H9 (cell line): ENCODE measurements around the gene TRPM1. TPM values are rescaled to one million over a fixed set of nuclear protein-coding genes. Genes with fewer than 3 reads are reported as not detected.

Experiments
- DNase-seq: peaks from one replicate; pipeline ENCODE4 v3.0.0-alpha.2; 2017
- H2AFZ ChIP-seq: one replicate; pipeline ENCODE4 v1.6.1; 2013; ENCODE audit warnings: mild to moderate bottlenecking, low read length, control low read depth, moderate library complexity
- H2AK5ac ChIP-seq: 2 replicates; pipeline ENCODE4 v1.6.1; 2013; ENCODE audit warnings: low read length, control low read depth, mixed read lengths; ENCODE audit not compliant: insufficient read length
- H2BK120ac ChIP-seq: one replicate; pipeline ENCODE4 v1.6.1; 2013; ENCODE audit warnings: low read depth, mild to moderate bottlenecking, low read length, control low read depth, inconsistent platforms; ENCODE audit not compliant: poor library complexity, severe bottlenecking
- H2BK12ac ChIP-seq: 2 replicates; pipeline ENCODE4 v1.6.1; 2013; ENCODE audit warnings: low read length, control low read depth, mixed read lengths, low read depth; ENCODE audit not compliant: insufficient read length
- H2BK15ac ChIP-seq: 2 replicates; pipeline ENCODE4 v1.6.1; 2013; ENCODE audit warnings: low read depth, low read length, control low read depth
- H2BK20ac ChIP-seq: one replicate; pipeline ENCODE4 v1.6.1; 2013; ENCODE audit warnings: low read depth, mild to moderate bottlenecking, low read length, control low read depth, inconsistent platforms; ENCODE audit not compliant: poor library complexity, severe bottlenecking
- H2BK5ac ChIP-seq: 2 replicates; pipeline ENCODE4 v1.6.1; 2013; ENCODE audit warnings: low read length, control low read depth, mixed read lengths; ENCODE audit not compliant: insufficient read length
- H3K14ac ChIP-seq: 2 replicates; pipeline ENCODE4 v1.6.1; 2013; ENCODE audit warnings: low read length, control low read depth; ENCODE audit not compliant: insufficient read depth
- H3K18ac ChIP-seq: 2 replicates; pipeline ENCODE4 v1.6.1; 2013; ENCODE audit warnings: low read depth, mild to moderate bottlenecking, mixed read lengths, low read length, control low read depth; ENCODE audit not compliant: insufficient read length
- H3K23ac ChIP-seq: 2 replicates; pipeline ENCODE4 v1.6.1; 2013; ENCODE audit warnings: low read length, control low read depth, mixed read lengths, low read depth; ENCODE audit not compliant: insufficient read length
- H3K23me2 ChIP-seq: 2 replicates; pipeline ENCODE4 v1.6.1; 2013; ENCODE audit warnings: low read depth, mild to moderate bottlenecking, mixed read lengths, low read length, control low read depth; ENCODE audit not compliant: insufficient read length, poor library complexity, severe bottlenecking
- H3K27ac ChIP-seq: 2 replicates; pipeline ENCODE4 v1.5.1; 2013; ENCODE audit warnings: low read length, control low read depth, mixed read lengths, low read depth; ENCODE audit not compliant: insufficient read length
- H3K27me3 ChIP-seq: 2 replicates; pipeline ENCODE4 v1.6.1; 2013; ENCODE audit warnings: low read length, control low read depth, inconsistent platforms; ENCODE audit not compliant: insufficient read depth
- H3K4ac ChIP-seq: 2 replicates; pipeline ENCODE4 v1.6.1; 2013; ENCODE audit warnings: low read depth, mild to moderate bottlenecking, control low read depth, inconsistent platforms, low read length, moderate library complexity
- H3K4me1 ChIP-seq: 2 replicates; pipeline ENCODE4 v1.6.1; 2013; ENCODE audit warnings: low read length, control low read depth, inconsistent platforms; ENCODE audit not compliant: insufficient read depth
- H3K4me2 ChIP-seq: 2 replicates; pipeline ENCODE4 v1.6.1; 2013; ENCODE audit warnings: low read length, control low read depth, mixed read lengths; ENCODE audit not compliant: insufficient read length, insufficient read depth
- H3K56ac ChIP-seq: 2 replicates; pipeline ENCODE4 v1.6.1; 2013; ENCODE audit warnings: low read depth, mild to moderate bottlenecking, mixed read lengths, low read length, control low read depth; ENCODE audit not compliant: insufficient read length
- H3K79me1 ChIP-seq: 2 replicates; pipeline ENCODE4 v1.6.1; 2013; ENCODE audit warnings: low read depth, mild to moderate bottlenecking, moderate library complexity, low read length, control low read depth, inconsistent platforms; ENCODE audit not compliant: insufficient read depth, poor library complexity, severe bottlenecking
- H3K79me2 ChIP-seq: 2 replicates; pipeline ENCODE4 v1.6.1; 2013; ENCODE audit warnings: low read length, control low read depth, inconsistent platforms; ENCODE audit not compliant: insufficient read depth
- H3K9ac ChIP-seq: 2 replicates; pipeline ENCODE4 v1.6.1; 2013; ENCODE audit warnings: low read length, control low read depth, mixed read lengths; ENCODE audit not compliant: insufficient read length; ENCODE audit errors: extremely low read depth
- H3K9me3 ChIP-seq: one replicate; pipeline ENCODE4 v1.6.1; 2013; ENCODE audit warnings: low read depth, low read length, inconsistent platforms; ENCODE audit not compliant: control insufficient read depth
- H3T11ph ChIP-seq: one replicate; pipeline ENCODE4 v1.6.1; 2013; ENCODE audit warnings: mild to moderate bottlenecking, low read length, control low read depth, inconsistent platforms
- H4K20me1 ChIP-seq: one replicate; pipeline ENCODE4 v1.6.1; 2013; ENCODE audit not compliant: control insufficient read depth, insufficient read length, insufficient read depth
- H4K5ac ChIP-seq: 2 replicates; pipeline ENCODE4 v1.6.1; 2013; ENCODE audit warnings: low read depth, mild to moderate bottlenecking, mixed read lengths, low read length, control low read depth; ENCODE audit not compliant: insufficient read length
- H4K8ac ChIP-seq: replicated peaks from 2 replicates; pipeline ENCODE4 v1.6.1; 2013; ENCODE audit warnings: low read length, control low read depth, mixed read lengths, low read depth; ENCODE audit not compliant: insufficient read length
- H4K91ac ChIP-seq: 2 replicates; pipeline ENCODE4 v1.6.1; 2013; ENCODE audit warnings: low read depth, mild to moderate bottlenecking, moderate library complexity, mixed read lengths, low read length, control low read depth; ENCODE audit not compliant: insufficient read length
- H3K27ac Mint-ChIP-seq, 3 experiments: 2 replicates in 2 of 3; 3 replicates in 1 of 3; pipeline ENCODE4 v1.8.0; 2020 to 2021; ENCODE audit warnings: mixed read lengths in 3 of 3, mild to moderate bottlenecking in 1 of 3, moderate library complexity in 1 of 3
- H3K27me3 Mint-ChIP-seq: 2 replicates; pipeline ENCODE4 v1.8.0; 2021; ENCODE audit warnings: low read depth, mild to moderate bottlenecking, moderate library complexity, mixed read lengths
- H3K36me3 Mint-ChIP-seq, 3 experiments: 2 replicates in 2 of 3; 3 replicates in 1 of 3; pipeline ENCODE4 v1.8.0; 2020 to 2021; ENCODE audit warnings: low read depth in 3 of 3, mixed read lengths in 3 of 3; ENCODE audit not compliant: insufficient read depth in 1 of 3
- H3K4me1 Mint-ChIP-seq, 2 experiments: 2 replicates each; pipeline ENCODE4 v1.8.0; 2020; ENCODE audit warnings: mixed read lengths in 2 of 2
- H3K4me3 Mint-ChIP-seq, 2 experiments: 2 replicates in 1 of 2; 3 replicates in 1 of 2; pipeline ENCODE4 v1.8.0; 2020 to 2021; ENCODE audit warnings: mild to moderate bottlenecking in 2 of 2, mixed read lengths in 2 of 2, moderate library complexity in 1 of 2
- H3K9me3 Mint-ChIP-seq, 2 experiments: 2 replicates in 1 of 2; 3 replicates in 1 of 2; pipeline ENCODE4 v1.8.0; 2020; ENCODE audit warnings: mild to moderate bottlenecking in 2 of 2, mixed read lengths in 2 of 2, moderate library complexity in 1 of 2
- WGBS: extraction: QIAGEN DNeasy Blood & Tissue Kit; methylation state at CpG from one replicate; pipeline ENCODE4 v1.1.7; 2013; ENCODE audit warnings: missing lambda C conversion rate, low lambda C conversion rate, mixed read lengths; ENCODE audit not compliant: insufficient read length; ENCODE audit errors: extremely low coverage; 5-methylcytosine and 5-hydroxymethylcytosine counted together
- total RNA-seq: library from RNA; stranded (reverse); gene quantifications from 2 replicates; pipeline ENCODE4 v1.2.1, GENCODE V29; 2021
- TF ChIP-seq, protein P1 (sequence below): fragments of 200-600 bp; sonication (generic); conservative IDR thresholded peaks from 3 replicates; pipeline ENCODE4 v1.8.0; 2021; ENCODE audit warnings: antibody characterized with exemption, mild to moderate bottlenecking

Gene TRPM1
- total RNA-seq, 1 experiment from 2014 or later = not detected

DNA sequence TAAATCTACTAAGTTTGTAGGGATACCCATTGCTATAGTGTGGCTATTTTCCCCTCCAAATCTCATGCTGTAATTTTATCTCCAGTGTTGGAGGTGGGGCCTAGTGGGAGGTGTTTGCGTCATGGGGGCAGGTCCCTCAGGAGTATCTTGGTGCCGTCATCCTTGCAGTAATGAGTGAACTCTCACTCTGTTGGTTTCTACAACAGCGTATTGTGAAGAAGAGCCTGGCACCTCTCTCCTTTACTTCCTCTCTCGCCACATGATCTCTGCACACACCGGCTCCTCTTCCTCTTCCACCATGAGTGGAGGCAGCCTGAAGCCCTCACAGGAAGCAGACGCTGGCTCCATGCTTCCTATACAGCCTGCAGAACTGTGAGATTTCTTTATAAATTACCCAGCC, 34.0 kb upstream of the TRPM1 start:
- H3K79me2 ChIP-seq = no peaks in the 10 kb centered on the region
- H2BK120ac ChIP-seq = no peak overlapping the region
- Mint-ChIP-seq H3K27me3 (no peaks in the 10 kb centered on the region; the same call in 1 of the 2 replicates), H3K36me3 (peaks cover 0 to 25% (median 13%) of the 10 kb centered on the region in 3 experiments; a peak in 6 of 7 replicates), H3K9me3 (peaks cover 26% of the 10 kb centered on the region in 2 experiments), H3K4me3 (no peak overlapping the region), H3K4me1 (peaks cover 25 to 38% of the 10 kb centered on the region in 2 experiments), H3K27ac (no peak overlapping the region)
- H3K23ac ChIP-seq = no peak overlapping the region
- H3K14ac ChIP-seq = no peak overlapping the region; the same call in 1 of the 2 replicates
- no CpG with 5 or more reads among the region's 6 CpGs for WGBS
- no peak overlapping the region for H2AK5ac ChIP-seq
- peaks cover 9% of the 10 kb centered on the region for H3K9me3 ChIP-seq
- no peak overlapping the region for H3K27ac ChIP-seq
- H3K18ac ChIP-seq = no peak overlapping the region
- DNase-seq = no peak
- TF ChIP-seq, protein P1, sequence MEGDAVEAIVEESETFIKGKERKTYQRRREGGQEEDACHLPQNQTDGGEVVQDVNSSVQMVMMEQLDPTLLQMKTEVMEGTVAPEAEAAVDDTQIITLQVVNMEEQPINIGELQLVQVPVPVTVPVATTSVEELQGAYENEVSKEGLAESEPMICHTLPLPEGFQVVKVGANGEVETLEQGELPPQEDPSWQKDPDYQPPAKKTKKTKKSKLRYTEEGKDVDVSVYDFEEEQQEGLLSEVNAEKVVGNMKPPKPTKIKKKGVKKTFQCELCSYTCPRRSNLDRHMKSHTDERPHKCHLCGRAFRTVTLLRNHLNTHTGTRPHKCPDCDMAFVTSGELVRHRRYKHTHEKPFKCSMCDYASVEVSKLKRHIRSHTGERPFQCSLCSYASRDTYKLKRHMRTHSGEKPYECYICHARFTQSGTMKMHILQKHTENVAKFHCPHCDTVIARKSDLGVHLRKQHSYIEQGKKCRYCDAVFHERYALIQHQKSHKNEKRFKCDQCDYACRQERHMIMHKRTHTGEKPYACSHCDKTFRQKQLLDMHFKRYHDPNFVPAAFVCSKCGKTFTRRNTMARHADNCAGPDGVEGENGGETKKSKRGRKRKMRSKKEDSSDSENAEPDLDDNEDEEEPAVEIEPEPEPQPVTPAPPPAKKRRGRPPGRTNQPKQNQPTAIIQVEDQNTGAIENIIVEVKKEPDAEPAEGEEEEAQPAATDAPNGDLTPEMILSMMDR = no peak
- no peak overlapping the region for H3K56ac ChIP-seq
- no peak overlapping the region for H4K91ac ChIP-seq
- H2BK15ac ChIP-seq = no peak overlapping the region
- H3K4me1 ChIP-seq = peaks cover 3% of the 10 kb centered on the region; the same call in 1 of the 2 replicates
- no peak overlapping the region for H3K4me2 ChIP-seq
- H3K27me3 ChIP-seq = no peaks in the 10 kb centered on the region
- H2BK20ac ChIP-seq = no peak overlapping the region
- no peak overlapping the region for H3T11ph ChIP-seq
- H2BK5ac ChIP-seq = no peak overlapping the region
- H2BK12ac ChIP-seq = no peak overlapping the region
- no peak overlapping the region for H3K9ac ChIP-seq
- H3K23me2 ChIP-seq = no peaks in the 10 kb centered on the region
- no peak overlapping the region for H3K4ac ChIP-seq
- H2AFZ ChIP-seq = no peak overlapping the region
- no peak overlapping the region for H4K5ac ChIP-seq
- H4K8ac ChIP-seq = no peak overlapping the region
- no peaks in the 10 kb centered on the region for H4K20me1 ChIP-seq
- no peaks in the 10 kb centered on the region for H3K79me1 ChIP-seq
